Muscle layer of duodenum (tissue), 2 donors: ENCODE measurements around the gene KIAA1217.

ENCODE experiments used
- H3K27ac ChIP-seq: one replicate; pipeline ENCODE4 v1.7.0; 2013; ENCODE audit warnings: mild to moderate bottlenecking, low read length
- H3K27me3 ChIP-seq: one replicate; pipeline ENCODE4 v1.7.0; 2013; ENCODE audit warnings: low read depth, mild to moderate bottlenecking, control low read depth, low read length
- H3K36me3 ChIP-seq, 2 donors: one replicate each; pipeline ENCODE4 v1.7.0; 2013; ENCODE audit warnings: low read length in 2 of 2, control low read depth in 1 of 2, mild to moderate bottlenecking in 1 of 2; ENCODE audit not compliant: insufficient read depth in 2 of 2, control insufficient read depth in 1 of 2
- H3K4me1 ChIP-seq, 2 donors: one replicate each; pipeline ENCODE4 v1.7.0; 2013; ENCODE audit warnings: low read length in 2 of 2, mild to moderate bottlenecking in 2 of 2, control low read depth in 1 of 2, moderate library complexity in 1 of 2; ENCODE audit not compliant: insufficient read depth in 2 of 2, control insufficient read depth in 1 of 2
- H3K4me3 ChIP-seq, 2 donors: one replicate each; pipeline ENCODE4 v1.7.0; 2013; ENCODE audit warnings: low read length in 2 of 2, low read depth in 1 of 2, mild to moderate bottlenecking in 1 of 2
- H3K9me3 ChIP-seq, 2 donors: one replicate each; pipeline ENCODE4 v1.7.0; 2013; ENCODE audit warnings: low read length in 2 of 2, control low read depth in 1 of 2, mild to moderate bottlenecking in 1 of 2; ENCODE audit not compliant: control insufficient read depth in 1 of 2
- donor health status: healthy.

Gene KIAA1217

DNA sequence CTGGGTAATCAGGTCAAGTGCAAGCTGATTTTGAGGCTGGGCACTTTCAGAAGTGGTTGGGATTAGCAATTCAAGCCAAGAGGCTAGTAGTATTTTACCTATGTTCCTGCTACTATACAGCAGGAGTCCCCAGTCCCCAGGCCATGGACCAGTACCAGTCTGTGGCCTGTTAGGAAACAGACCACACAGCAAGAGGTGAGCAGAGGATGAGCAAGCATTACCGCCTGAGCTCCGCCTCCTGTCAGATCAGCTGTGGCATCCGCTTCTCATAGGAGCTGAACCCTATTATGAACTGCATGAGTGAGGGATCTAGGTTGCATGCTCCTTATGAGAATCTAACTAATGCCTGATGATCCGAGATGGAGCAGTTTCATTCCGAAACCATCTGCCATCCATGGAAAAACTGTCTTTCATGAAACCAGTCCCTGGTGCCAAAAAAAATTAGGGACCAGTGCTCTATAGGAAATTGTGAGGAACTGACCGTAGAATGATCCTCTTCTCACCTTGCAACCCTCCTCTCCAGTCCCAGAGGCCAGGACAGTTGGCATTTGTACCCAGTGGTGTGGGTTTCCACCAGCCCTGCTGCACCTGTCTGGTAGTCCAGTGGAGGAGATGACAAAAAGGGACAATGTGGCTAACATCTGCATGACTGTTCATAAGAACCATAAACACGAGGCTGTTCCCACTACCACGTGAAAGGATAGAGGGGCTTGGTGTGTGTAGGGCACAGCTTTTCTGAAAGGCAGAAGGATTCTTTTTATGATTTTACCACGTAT lies 172.5 kb downstream of the KIAA1217 start:
- no peaks in the 10 kb centered on the region for H3K36me3 ChIP-seq
- no peak overlapping the region for H3K27ac ChIP-seq
- H3K4me1 ChIP-seq: peaks cover 8% of the 10 kb centered on the region in 2 donors
- no peaks in the 10 kb centered on the region for H3K9me3 ChIP-seq
- no peak overlapping the region for H3K4me3 ChIP-seq
- no peaks in the 10 kb centered on the region for H3K27me3 ChIP-seq

DNA sequence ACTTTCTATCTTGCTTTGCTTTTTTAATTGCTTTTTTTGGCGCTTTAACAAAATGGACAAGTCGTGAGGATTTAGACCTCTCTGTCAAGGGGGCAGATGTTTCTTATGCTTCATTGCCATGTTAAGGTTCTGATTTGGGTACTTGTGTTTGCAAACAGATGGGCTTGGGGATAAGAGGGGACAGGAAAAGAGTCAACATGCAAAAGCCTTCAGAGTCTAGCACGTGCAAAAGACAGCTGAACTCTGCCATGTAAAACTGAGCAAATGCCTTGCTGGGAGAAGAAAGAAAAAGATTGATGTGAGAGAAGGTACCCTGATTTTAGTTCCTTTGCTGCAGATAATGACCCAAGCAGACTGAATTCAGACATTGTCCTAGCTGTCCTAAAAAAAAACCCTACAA lies 173.1 kb downstream of the KIAA1217 start:
- H3K4me1 ChIP-seq: peaks cover 8% of the 10 kb centered on the region in 2 donors
- H3K4me3 ChIP-seq: no peak overlapping the region
- no peaks in the 10 kb centered on the region for H3K9me3 ChIP-seq
- H3K27me3 ChIP-seq: no peaks in the 10 kb centered on the region
- H3K27ac ChIP-seq: no peak overlapping the region
- H3K36me3 ChIP-seq: no peaks in the 10 kb centered on the region

DNA sequence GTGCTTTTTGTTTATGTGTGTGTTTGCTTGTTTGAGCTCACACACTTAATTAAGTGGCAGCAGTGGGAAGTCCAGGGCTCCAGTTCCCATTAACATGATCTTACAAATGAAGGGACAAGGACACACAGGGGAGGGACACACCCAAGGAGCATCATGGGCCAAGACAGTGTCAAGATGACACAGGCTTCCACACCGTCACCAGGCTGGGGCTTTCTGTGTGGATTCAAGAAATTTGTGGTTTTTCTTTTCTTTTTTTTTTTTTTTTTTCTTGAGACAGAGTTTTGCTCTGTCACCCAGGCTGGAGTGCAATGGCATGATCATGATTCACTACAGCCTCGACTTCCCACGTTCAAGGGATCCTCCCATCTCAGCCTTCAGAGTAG lies 173.6 kb downstream of the KIAA1217 start:
- Histone ChIP-seq H3K4me3 (no peak overlapping the region), H3K27ac (no peak overlapping the region), H3K9me3 (no peaks in the 10 kb centered on the region), H3K4me1 (peaks cover 8% of the 10 kb centered on the region in 2 donors), H3K36me3 (no peaks in the 10 kb centered on the region), H3K27me3 (no peaks in the 10 kb centered on the region)

DNA sequence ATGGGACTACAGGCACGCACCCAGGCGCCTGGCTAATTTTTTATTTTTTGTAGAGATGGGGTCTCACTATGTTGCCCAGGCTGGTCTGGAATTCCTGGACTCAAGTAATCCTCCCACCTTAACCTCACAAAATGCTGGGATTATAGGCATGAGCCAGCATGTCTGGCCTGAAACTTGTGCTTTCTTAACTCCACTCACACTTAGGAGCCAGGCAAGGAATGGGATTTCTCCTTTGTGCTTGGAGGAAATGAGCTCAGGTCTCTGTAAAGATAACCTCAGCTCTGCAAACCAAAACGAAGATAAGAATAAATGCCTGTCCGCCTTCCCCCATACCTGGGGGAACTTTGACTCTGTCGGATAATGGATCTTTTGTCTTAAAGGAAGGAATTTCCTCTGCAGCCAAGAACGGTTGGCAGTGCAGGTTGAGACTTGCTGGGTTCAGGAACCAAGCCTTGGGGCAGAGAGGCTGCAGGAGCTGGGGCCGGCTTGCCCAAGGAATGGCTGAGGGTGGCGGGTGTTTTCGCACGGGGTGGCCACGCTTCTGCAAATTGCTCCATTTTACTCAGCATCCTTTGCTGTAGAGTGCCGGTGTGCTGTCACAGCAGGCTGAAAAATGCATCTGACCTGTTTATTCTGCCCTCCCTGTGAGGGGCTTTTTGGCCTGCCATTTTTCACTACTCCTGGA lies 174.2 kb downstream of the KIAA1217 start:
- no peaks in the 10 kb centered on the region for H3K36me3 ChIP-seq
- peaks cover 8% of the 10 kb centered on the region in 2 donors for H3K4me1 ChIP-seq
- H3K27ac ChIP-seq: peak overlapping the region; percentile 80
- no peaks in the 10 kb centered on the region for H3K9me3 ChIP-seq
- H3K4me3 ChIP-seq: no peak overlapping the region
- no peaks in the 10 kb centered on the region for H3K27me3 ChIP-seq

DNA sequence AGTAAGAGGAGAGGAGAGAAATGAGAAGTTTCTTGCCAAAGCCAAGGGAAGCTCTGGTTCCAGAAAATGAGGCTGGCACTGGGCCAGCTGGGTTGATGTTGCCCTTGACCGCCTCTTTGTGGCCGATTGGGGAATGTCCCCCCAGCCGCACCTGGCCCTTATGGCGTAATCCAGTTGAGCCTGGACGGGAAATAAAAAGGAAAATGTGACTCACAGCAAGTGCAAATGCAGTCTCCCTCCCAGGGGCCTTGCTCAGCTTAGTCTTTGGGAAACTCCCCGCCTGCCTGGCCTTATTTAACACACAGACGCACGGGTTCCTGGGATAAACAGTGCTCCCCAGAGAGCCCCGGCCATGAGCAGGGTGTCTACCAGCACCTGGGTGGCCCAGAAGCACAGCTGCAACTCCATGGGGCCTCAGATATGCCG lies 174.8 kb downstream of the KIAA1217 start:
- no peaks in the 10 kb centered on the region for H3K36me3 ChIP-seq
- H3K27ac ChIP-seq: peak overlapping the region; percentile 80
- no peak overlapping the region for H3K4me3 ChIP-seq
- H3K27me3 ChIP-seq: no peaks in the 10 kb centered on the region
- no peaks in the 10 kb centered on the region for H3K9me3 ChIP-seq
- peaks cover 8% of the 10 kb centered on the region in 2 donors for H3K4me1 ChIP-seq

DNA sequence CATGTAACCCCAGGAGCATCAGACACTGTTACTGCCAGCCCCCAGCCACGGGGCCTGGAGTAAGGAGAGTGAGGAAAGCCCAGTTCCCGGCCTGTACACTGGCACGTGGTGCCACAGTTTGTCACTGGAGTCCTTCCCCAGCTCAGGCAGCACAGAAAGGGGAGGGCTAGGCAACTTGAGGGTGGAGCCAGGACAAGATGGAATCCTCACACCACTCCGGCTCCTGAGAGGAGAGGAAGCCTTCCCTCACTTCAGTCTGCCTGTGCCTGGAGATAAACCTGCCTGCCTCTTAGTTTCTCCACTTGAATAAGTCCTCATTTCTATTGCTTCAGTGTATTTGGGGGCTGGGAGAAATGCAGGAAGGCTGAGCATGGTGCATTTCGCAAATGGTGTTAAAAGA lies 176.0 kb downstream of the KIAA1217 start:
- Histone ChIP-seq H3K4me1 (peaks cover 8% of the 10 kb centered on the region in 2 donors), H3K27ac (no peak overlapping the region)

DNA sequence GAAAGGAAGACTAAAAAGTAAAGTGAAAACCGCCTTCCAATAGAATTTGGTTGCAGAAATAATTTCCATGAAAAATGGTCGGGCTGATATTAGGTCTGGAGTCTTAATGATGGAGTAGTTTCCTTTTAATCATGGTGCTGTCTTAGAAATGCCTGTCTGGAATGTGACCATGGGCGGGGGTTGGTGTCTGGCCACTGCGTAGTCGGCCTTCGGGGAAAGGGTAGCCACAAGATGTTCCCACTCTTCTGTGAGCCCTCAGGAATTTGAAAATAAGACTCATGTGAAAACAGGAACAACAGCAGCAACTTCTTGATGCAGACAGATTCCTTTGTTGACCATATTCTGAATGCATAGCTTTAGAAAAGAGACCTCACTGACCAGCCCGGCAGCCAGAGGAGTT lies 176.8 kb downstream of the KIAA1217 start:
- Histone ChIP-seq H3K4me3 (no peak overlapping the region), H3K27me3 (no peaks in the 10 kb centered on the region), H3K9me3 (no peaks in the 10 kb centered on the region), H3K36me3 (no peaks in the 10 kb centered on the region), H3K27ac (no peak overlapping the region), H3K4me1 (peaks cover 8% of the 10 kb centered on the region in 2 donors)

More for the DNA sequence above, 176.0 kb downstream of the KIAA1217 start:
- Histone ChIP-seq H3K9me3 (no peaks in the 10 kb centered on the region), H3K4me3 (no peak overlapping the region), H3K27me3 (no peaks in the 10 kb centered on the region), H3K36me3 (no peaks in the 10 kb centered on the region)

DNA sequence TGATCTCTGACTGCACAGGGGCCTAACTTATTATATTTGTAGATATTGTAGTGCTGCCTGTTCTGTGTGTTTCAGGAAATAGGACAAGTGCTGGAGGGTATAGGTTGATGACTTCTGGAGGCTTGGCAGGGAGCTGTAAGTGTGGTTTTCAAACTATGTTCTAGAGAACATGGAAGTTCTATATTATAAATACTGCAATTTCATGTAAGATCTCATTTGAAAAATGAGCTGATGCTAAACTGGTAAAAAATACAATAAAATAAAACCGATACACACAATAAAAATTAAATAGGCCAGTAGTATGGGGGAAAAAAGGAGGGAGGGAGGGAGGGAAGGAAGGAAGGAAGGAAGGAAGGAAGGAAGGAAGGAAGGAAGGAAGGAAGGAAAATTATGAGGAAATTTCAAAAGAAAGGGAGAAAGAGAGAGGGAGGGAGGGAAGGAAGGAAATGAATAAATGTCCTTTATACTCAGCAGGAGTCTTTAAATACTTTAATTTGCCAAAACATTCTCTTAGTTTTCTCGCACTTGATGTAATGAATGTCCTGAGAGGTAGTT lies 181.3 kb downstream of the KIAA1217 start:
- no peaks in the 10 kb centered on the region for H3K4me1 ChIP-seq
- no peaks in the 10 kb centered on the region for H3K27me3 ChIP-seq
- no peaks in the 10 kb centered on the region for H3K36me3 ChIP-seq
- H3K27ac ChIP-seq: no peak overlapping the region
- H3K4me3 ChIP-seq: no peak overlapping the region
- H3K9me3 ChIP-seq: no peaks in the 10 kb centered on the region

DNA sequence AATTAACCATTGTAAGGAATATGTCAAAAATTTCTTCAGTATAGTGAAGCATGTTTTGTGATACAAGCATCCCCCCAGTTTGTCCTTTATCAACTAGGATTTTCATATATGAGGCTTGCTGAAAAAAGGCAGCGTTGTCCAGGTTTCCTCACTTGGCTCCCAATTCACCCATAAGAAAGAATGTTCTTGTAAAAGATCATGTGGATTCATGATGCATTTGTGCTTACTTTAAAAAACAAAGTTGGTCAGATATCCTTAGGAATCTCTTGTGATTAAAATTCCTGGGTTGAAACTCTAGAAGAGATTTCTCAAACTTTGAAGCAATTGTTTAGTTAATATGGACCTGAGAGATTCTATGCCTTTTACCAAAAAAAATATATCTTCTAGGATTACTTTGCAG lies 181.8 kb downstream of the KIAA1217 start:
- no peaks in the 10 kb centered on the region for H3K36me3 ChIP-seq
- no peaks in the 10 kb centered on the region for H3K27me3 ChIP-seq
- no peak overlapping the region for H3K4me3 ChIP-seq
- H3K27ac ChIP-seq: no peak overlapping the region
- no peaks in the 10 kb centered on the region for H3K9me3 ChIP-seq
- H3K4me1 ChIP-seq: no peaks in the 10 kb centered on the region

DNA sequence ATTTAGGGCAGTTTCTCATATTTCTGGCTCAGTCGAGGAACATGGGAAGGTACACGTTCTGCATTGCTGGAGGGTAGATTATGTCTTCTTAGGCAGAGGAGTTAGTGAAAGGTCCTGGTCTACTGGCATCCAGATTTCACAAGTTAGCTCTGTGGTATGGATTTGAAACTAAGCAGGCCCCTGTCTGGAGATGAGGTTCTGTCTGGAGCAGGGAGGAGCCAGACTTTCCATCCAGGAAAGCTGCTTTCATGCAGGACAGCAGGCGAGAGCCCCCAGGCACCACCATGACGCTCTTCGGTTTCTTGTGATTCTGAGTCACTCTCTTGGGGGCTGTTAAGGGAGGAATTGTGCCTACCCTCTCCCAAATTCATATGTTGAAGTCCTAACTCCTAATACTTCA lies 184.3 kb downstream of the KIAA1217 start:
- Histone ChIP-seq H3K4me1 (no peaks in the 10 kb centered on the region), H3K9me3 (no peaks in the 10 kb centered on the region)

DNA sequence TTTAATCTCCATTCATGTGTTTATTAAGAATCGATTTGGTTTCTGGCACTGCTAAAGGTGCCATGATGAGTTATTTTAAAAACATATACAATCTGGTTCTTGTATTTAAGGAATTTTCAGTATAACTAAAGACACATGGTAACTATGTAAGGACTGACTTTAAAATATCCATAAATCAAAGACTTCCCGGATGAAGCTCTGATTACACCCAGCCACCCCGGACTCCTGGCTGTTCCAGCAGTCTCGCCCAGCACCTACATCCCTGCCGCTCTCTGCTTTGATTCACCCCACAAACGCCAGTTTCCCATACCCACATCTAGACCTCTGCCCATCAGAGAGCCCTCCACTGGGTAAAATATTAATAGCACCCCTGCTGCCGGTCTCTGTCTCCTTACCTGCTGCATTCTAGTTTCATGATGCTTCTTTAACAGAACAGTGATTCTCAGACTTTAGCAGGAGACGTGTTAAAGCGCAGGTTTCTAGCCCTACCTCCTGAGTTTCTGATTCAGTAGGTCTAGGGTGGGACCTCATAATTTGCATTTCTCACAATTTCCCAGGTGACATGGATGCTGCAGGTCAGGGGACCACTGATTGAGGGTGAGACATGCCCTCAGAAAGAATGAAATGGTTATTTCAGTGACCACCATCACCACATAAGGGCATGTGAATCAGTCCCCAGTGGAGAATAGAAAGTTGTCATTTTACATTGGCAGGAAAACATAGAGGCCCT lies 185.7 kb downstream of the KIAA1217 start:
- H3K36me3 ChIP-seq: no peaks in the 10 kb centered on the region
- H3K4me1 ChIP-seq: no peaks in the 10 kb centered on the region
- H3K27ac ChIP-seq: no peak overlapping the region
- no peaks in the 10 kb centered on the region for H3K27me3 ChIP-seq
- H3K9me3 ChIP-seq: no peaks in the 10 kb centered on the region
- no peak overlapping the region for H3K4me3 ChIP-seq

More for the DNA sequence above, 184.3 kb downstream of the KIAA1217 start:
- Histone ChIP-seq H3K36me3 (no peaks in the 10 kb centered on the region), H3K27ac (no peak overlapping the region), H3K27me3 (no peaks in the 10 kb centered on the region), H3K4me3 (no peak overlapping the region)
